MM.1S (cell line): ENCODE results near the gene NDRG4.

ENCODE experiments used
- DNase-seq: peaks from one replicate; pipeline ENCODE4 v3.0.0-alpha.2; 2015
- H2AFZ ChIP-seq: fragments of 300-600 bp; sonication (generic); 2 replicates; pipeline ENCODE4 v1.6.0; 2016; ENCODE audit warnings: antibody characterized with exemption, low read length
- H3F3A ChIP-seq: fragments of 300-600 bp; sonication (generic); 2 replicates; pipeline ENCODE4 v1.6.1; 2016; ENCODE audit warnings: mild to moderate bottlenecking, antibody characterized with exemption, low read length, moderate library complexity, mixed read lengths; ENCODE audit not compliant: insufficient read depth
- H3K27ac ChIP-seq: fragments of 300-600 bp; sonication (generic); 2 replicates; pipeline ENCODE4 v1.5.1; 2016; ENCODE audit warnings: mild to moderate bottlenecking, low read length
- H3K27me3 ChIP-seq: fragments of 300-600 bp; sonication (generic); replicated peaks from 2 replicates; pipeline ENCODE4 v1.6.0; 2016; ENCODE audit warnings: low read length; ENCODE audit not compliant: insufficient read depth
- H3K36me3 ChIP-seq: fragments of 300-600 bp; sonication (generic); replicated peaks from 2 replicates; pipeline ENCODE4 v1.6.1; 2016; ENCODE audit warnings: mild to moderate bottlenecking, low read length, mixed read lengths; ENCODE audit not compliant: insufficient read depth
- H3K4me1 ChIP-seq: fragments of 300-600 bp; sonication (generic); 2 replicates; pipeline ENCODE4 v1.6.1; 2016; ENCODE audit warnings: low read length, mixed read lengths
- H3K4me2 ChIP-seq: fragments of 300-600 bp; sonication (generic); 2 replicates; pipeline ENCODE4 v1.6.0; 2016; ENCODE audit warnings: low read depth, low read length
- H3K4me3 ChIP-seq: fragments of 300-600 bp; sonication (generic); 2 replicates; pipeline ENCODE4 v1.5.1; 2016; ENCODE audit warnings: low read length, mixed read lengths
- H3K79me2 ChIP-seq: fragments of 300-600 bp; sonication (generic); 2 replicates; pipeline ENCODE4 v1.6.1; 2016; ENCODE audit warnings: mixed run types, low read length, mixed read lengths
- H3K9ac ChIP-seq: fragments of 300-600 bp; sonication (generic); 2 replicates; pipeline ENCODE4 v1.6.1; 2016; ENCODE audit warnings: low read length, mixed read lengths
- H3K9me2 ChIP-seq: fragments of 300-600 bp; sonication (generic); replicated peaks from 2 replicates; pipeline ENCODE4 v1.6.1; 2016; ENCODE audit warnings: mild to moderate bottlenecking, low read length, mixed read lengths; ENCODE audit not compliant: insufficient read depth
- H3K9me3 ChIP-seq: fragments of 300-600 bp; sonication (generic); replicated peaks from 2 replicates; pipeline ENCODE4 v1.6.1; 2016; ENCODE audit warnings: mild to moderate bottlenecking, low read length, mixed read lengths; ENCODE audit not compliant: insufficient read depth
- H4K20me1 ChIP-seq: fragments of 300-600 bp; sonication (generic); 2 replicates; pipeline ENCODE4 v1.6.1; 2016; ENCODE audit warnings: mild to moderate bottlenecking, low read length, moderate library complexity, mixed read lengths; ENCODE audit not compliant: insufficient read depth
- CTCF ChIP-seq: fragments of 300-600 bp; sonication (generic); IDR thresholded peaks from 2 replicates; pipeline ENCODE4 v1.5.1; 2016; ENCODE audit warnings: antibody characterized with exemption, low read length, mixed read lengths
- EZH2 ChIP-seq: fragments of 300-600 bp; sonication (generic); optimal IDR thresholded peaks from 2 replicates; pipeline ENCODE3; 2017; ENCODE audit warnings: low read depth, mild to moderate bottlenecking, antibody characterized with exemption, low read length, mixed read lengths
- EZH2phosphoT487 ChIP-seq: fragments of 300-600 bp; sonication (generic); IDR thresholded peaks from 2 replicates; pipeline ENCODE4 v1.6.1; 2018; ENCODE audit warnings: antibody characterized with exemption, low read length

NDRG4 gene

GRCh38 chr16:58503863-58504688 lies 4.1 kb downstream of the NDRG4 start:
- Histone ChIP-seq H3K4me2 (no peak overlapping the region), H3K9ac (no peak overlapping the region), H3K4me3 (no peak overlapping the region), H3F3A (no peaks in the 10 kb centered on the region), H3K4me1 (peaks cover 4% of the 10 kb centered on the region; the same call in 1 of the 2 replicates), H3K36me3 (no peaks in the 10 kb centered on the region), H4K20me1 (no peaks in the 10 kb centered on the region), H2AFZ (no peak overlapping the region), H3K27ac (no peak overlapping the region), H3K27me3 (no peaks in the 10 kb centered on the region), H3K79me2 (no peaks in the 10 kb centered on the region), H3K9me3 (no peaks in the 10 kb centered on the region), H3K9me2 (no peaks in the 10 kb centered on the region)
- TF ChIP-seq CTCF (no peak), EZH2phosphoT487 (no peak), EZH2 (no peak)
- no peak for DNase-seq

GRCh38 chr16:58506241-58507194 lies 6.6 kb downstream of the NDRG4 start:
- no peaks in the 10 kb centered on the region for H3K9me2 ChIP-seq
- TF ChIP-seq EZH2 (no peak), EZH2phosphoT487 (no peak), CTCF (no peak)
- no peaks in the 10 kb centered on the region for H3K9me3 ChIP-seq
- no peaks in the 10 kb centered on the region for H3F3A ChIP-seq
- H3K27me3 ChIP-seq = no peaks in the 10 kb centered on the region
- H2AFZ ChIP-seq = no peak overlapping the region
- H3K36me3 ChIP-seq = no peaks in the 10 kb centered on the region
- H3K4me3 ChIP-seq = no peak overlapping the region
- no peaks in the 10 kb centered on the region for H3K79me2 ChIP-seq
- H3K4me2 ChIP-seq = no peak overlapping the region
- H3K9ac ChIP-seq = no peak overlapping the region
- no peak for DNase-seq
- H4K20me1 ChIP-seq = no peaks in the 10 kb centered on the region
- no peak overlapping the region for H3K27ac ChIP-seq
- H3K4me1 ChIP-seq = peaks cover 4% of the 10 kb centered on the region; the same call in 1 of the 2 replicates

- Histone ChIP-seq H3K9ac (no peak overlapping the region), H3F3A (no peaks in the 10 kb centered on the region), H2AFZ (no peak overlapping the region), H3K9me3 (no peaks in the 10 kb centered on the region), H3K27ac (no peak overlapping the region), H3K4me1 (no peaks in the 10 kb centered on the region), H3K4me2 (no peak overlapping the region), H3K9me2 (no peaks in the 10 kb centered on the region), H3K27me3 (no peaks in the 10 kb centered on the region), H3K79me2 (no peaks in the 10 kb centered on the region), H4K20me1 (no peaks in the 10 kb centered on the region), H3K4me3 (no peak overlapping the region), H3K36me3 (no peaks in the 10 kb centered on the region)
- no peak for DNase-seq
- TF ChIP-seq EZH2phosphoT487 (no peak), EZH2 (no peak), CTCF (no peak)
Observed at GRCh38 chr16:58507195-58507962, 7.4 kb downstream of the NDRG4 start.
